GM04503 (cell line): ENCODE data around the gene FYB2.
"Not testable (repeated sequence)": the region's sequence is repeated elsewhere in the genome, so short reads cannot be mapped to it uniquely, and the experiment has no call there.

Experiments
- DNase-seq: peaks from one replicate; pipeline ENCODE4 v3.0.0-alpha.2; 2012; ENCODE audit warnings: low read depth

FYB2 gene

GRCh38 chr1:56795870-56796269, 23.3 kb downstream of the FYB2 start:
- no peak for DNase-seq

- DNase-seq, result no peak
Observed at GRCh38 chr1:56790036-56790435, 29.2 kb downstream of the FYB2 start.

- DNase-seq, result no peak
Observed at GRCh38 chr1:56788588-56788987, 30.6 kb downstream of the FYB2 start.

- no peak for DNase-seq
Observed at GRCh38 chr1:56788102-56788501, 31.1 kb downstream of the FYB2 start.

GRCh38 chr1:56787330-56787729, 31.9 kb downstream of the FYB2 start:
- DNase-seq, result no peak

GRCh38 chr1:56782773-56783172, 36.4 kb downstream of the FYB2 start:
- no peak for DNase-seq

GRCh38 chr1:56780826-56781225, 38.4 kb downstream of the FYB2 start:
- DNase-seq, result no peak

- no peak for DNase-seq
Observed at GRCh38 chr1:56780128-56780750, 39.0 kb downstream of the FYB2 start.

GRCh38 chr1:56777972-56778371, 41.2 kb downstream of the FYB2 start:
- no peak for DNase-seq

- DNase-seq, result not testable (repeated sequence)
Observed at GRCh38 chr1:56774732-56775131, 44.5 kb downstream of the FYB2 start.

- no peak for DNase-seq
Observed at GRCh38 chr1:56774067-56774609, 45.1 kb downstream of the FYB2 start.

GRCh38 chr1:56773341-56774066, 45.7 kb downstream of the FYB2 start:
- no peak for DNase-seq

GRCh38 chr1:56771717-56772116, 47.5 kb downstream of the FYB2 start:
- no peak for DNase-seq

GRCh38 chr1:56758794-56759193, 60.4 kb downstream of the FYB2 start:
- DNase-seq, result no peak

GRCh38 chr1:56758135-56758534, 61.1 kb downstream of the FYB2 start:
- DNase-seq, result no peak

- no peak for DNase-seq
Observed at GRCh38 chr1:56755911-56756310, 63.3 kb downstream of the FYB2 start.

GRCh38 chr1:56754708-56755479, 64.3 kb downstream of the FYB2 start:
- no peak for DNase-seq

GRCh38 chr1:56745231-56745630, 74.0 kb downstream of the FYB2 start:
- no peak for DNase-seq

- DNase-seq, result no peak
Observed at GRCh38 chr1:56728964-56729363, 90.2 kb downstream of the FYB2 start.

GRCh38 chr1:56726706-56727105, 92.5 kb downstream of the FYB2 start:
- no peak for DNase-seq

GRCh38 chr1:56719171-56719570, 100.0 kb downstream of the FYB2 start:
- DNase-seq, result no peak

GRCh38 chr1:56715156-56715555, 104.0 kb downstream of the FYB2 start:
- DNase-seq, result no peak

- no peak for DNase-seq
Observed at GRCh38 chr1:56713112-56713511, 106.1 kb downstream of the FYB2 start.
